Peyer's patch (tissue), 4 donors: ENCODE results near the gene RAB3GAP1. TPM values are rescaled to one million over a fixed set of nuclear protein-coding genes. Genes with fewer than 3 reads are reported as not detected.

Experiments used
- DNase-seq, 3 donors: peaks; one replicate each; pipeline ENCODE4 v3.0.0-alpha.2; 2017 to 2019
- H3K27ac ChIP-seq, 4 donors: fragments of 200-600 bp; sonication (generic); one replicate each; pipeline ENCODE4 v1.5.1; 2016 to 2019
- H3K27me3 ChIP-seq, 2 donors: fragments of 200-600 bp; sonication (generic); one replicate each; pipeline ENCODE4 v1.5.1; 2019
- H3K36me3 ChIP-seq, 3 donors: fragments of 200-600 bp; sonication (generic); one replicate each; pipeline ENCODE4 v1.5.1; 2016 to 2019
- H3K4me1 ChIP-seq, 4 donors: fragments of 200-600 bp; sonication (generic); one replicate each; pipeline ENCODE4 v1.5.1; 2016 to 2019
- H3K4me3 ChIP-seq, 4 donors: fragments of 200-600 bp; sonication (generic); 1 replicate in 3 of 4; 2 replicates in 1 of 4; pipeline ENCODE4 v1.5.1; 2016 to 2019; ENCODE audit warnings: mild to moderate bottlenecking in 1 of 4
- H3K9me3 ChIP-seq, 4 donors: fragments of 200-600 bp; sonication (generic); one replicate each; pipeline ENCODE4 v1.5.1; 2016 to 2019; ENCODE audit warnings: mild to moderate bottlenecking in 1 of 4
- POLR2A ChIP-seq, 2 donors: fragments of 450-650 bp; IDR thresholded peaks; one replicate each; pipeline ENCODE4 v1.5.1; 2017; ENCODE audit warnings: antibody characterized with exemption in 2 of 2, mild to moderate bottlenecking in 2 of 2, moderate library complexity in 2 of 2
- total RNA-seq, 4 donors: library from RNA; depleted of rRNA; stranded (reverse); fragments of >200 nt; gene quantifications; one replicate each; pipeline ENCODE4 v1.1.0, GENCODE V29; 2016
- TF ChIP-seq, protein P1 (sequence below), 6 experiments: fragments of 450-650 bp in 4 of 6; fragments of 200-600 bp in 2 of 6; sonication (generic) in 1 of 6; IDR thresholded peaks; one replicate each; pipeline ENCODE4 v1.5.1; 2017 to 2019; ENCODE audit warnings: antibody characterized with exemption in 6 of 6, mild to moderate bottlenecking in 3 of 6, moderate library complexity in 1 of 6

RAB3GAP1 gene
- total RNA-seq, 4 donors from 2014 or later: 34.5 to 89.1 (median 43.0) TPM

- DNase-seq: no peak
- no peak overlapping the region for H3K4me3 ChIP-seq
- no peaks in the 10 kb centered on the region for H3K4me1 ChIP-seq
- H3K27ac ChIP-seq: no peak overlapping the region
- no peaks in the 10 kb centered on the region for H3K27me3 ChIP-seq
- no peaks in the 10 kb centered on the region for H3K36me3 ChIP-seq
- no peak for TF ChIP-seq POLR2A (IDR thresholded peaks at IDR 0.05)
- TF ChIP-seq, protein P1, sequence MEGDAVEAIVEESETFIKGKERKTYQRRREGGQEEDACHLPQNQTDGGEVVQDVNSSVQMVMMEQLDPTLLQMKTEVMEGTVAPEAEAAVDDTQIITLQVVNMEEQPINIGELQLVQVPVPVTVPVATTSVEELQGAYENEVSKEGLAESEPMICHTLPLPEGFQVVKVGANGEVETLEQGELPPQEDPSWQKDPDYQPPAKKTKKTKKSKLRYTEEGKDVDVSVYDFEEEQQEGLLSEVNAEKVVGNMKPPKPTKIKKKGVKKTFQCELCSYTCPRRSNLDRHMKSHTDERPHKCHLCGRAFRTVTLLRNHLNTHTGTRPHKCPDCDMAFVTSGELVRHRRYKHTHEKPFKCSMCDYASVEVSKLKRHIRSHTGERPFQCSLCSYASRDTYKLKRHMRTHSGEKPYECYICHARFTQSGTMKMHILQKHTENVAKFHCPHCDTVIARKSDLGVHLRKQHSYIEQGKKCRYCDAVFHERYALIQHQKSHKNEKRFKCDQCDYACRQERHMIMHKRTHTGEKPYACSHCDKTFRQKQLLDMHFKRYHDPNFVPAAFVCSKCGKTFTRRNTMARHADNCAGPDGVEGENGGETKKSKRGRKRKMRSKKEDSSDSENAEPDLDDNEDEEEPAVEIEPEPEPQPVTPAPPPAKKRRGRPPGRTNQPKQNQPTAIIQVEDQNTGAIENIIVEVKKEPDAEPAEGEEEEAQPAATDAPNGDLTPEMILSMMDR (IDR thresholded peaks at IDR 0.05): no peak
- H3K9me3 ChIP-seq: no peaks in the 10 kb centered on the region
Measured at GRCh38 chr2:135010200-135010942, 41.7 kb upstream of the RAB3GAP1 start.

DNA sequence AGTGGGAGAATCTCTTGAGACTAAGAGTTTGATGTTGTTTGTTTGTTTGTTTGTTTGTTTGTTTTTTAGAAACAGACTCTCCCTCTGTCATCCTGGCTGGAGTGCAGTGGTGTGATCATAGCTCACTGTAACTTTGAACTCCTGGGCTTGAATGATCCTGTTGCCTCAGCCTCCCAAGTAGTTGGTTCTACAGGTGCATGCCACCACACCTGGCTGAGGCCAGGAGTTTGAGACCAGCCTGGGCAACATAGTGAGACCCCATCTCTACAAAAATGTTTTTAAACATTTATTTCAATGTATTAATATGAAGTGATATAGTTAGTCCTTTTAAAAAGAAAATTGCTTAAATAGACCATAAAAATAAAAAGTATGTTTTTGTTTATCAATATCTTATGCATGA is 40.5 kb upstream of the RAB3GAP1 start:
- TF ChIP-seq POLR2A (IDR thresholded peaks at IDR 0.05): no peak
- TF ChIP-seq, protein P1 (IDR thresholded peaks at IDR 0.05): no peak
- H3K9me3 ChIP-seq: no peaks in the 10 kb centered on the region
- H3K36me3 ChIP-seq: no peaks in the 10 kb centered on the region
- no peaks in the 10 kb centered on the region for H3K4me1 ChIP-seq
- no peaks in the 10 kb centered on the region for H3K27me3 ChIP-seq
- no peak for DNase-seq
- H3K4me3 ChIP-seq: no peak overlapping the region
- H3K27ac ChIP-seq: no peak overlapping the region

GRCh38 chr2:135021618-135022017 is 30.5 kb upstream of the RAB3GAP1 start:
- no peaks in the 10 kb centered on the region for H3K4me1 ChIP-seq
- no peak overlapping the region for H3K27ac ChIP-seq
- no peaks in the 10 kb centered on the region for H3K36me3 ChIP-seq
- no peaks in the 10 kb centered on the region for H3K9me3 ChIP-seq
- no peak overlapping the region for H3K4me3 ChIP-seq
- DNase-seq: no peak
- H3K27me3 ChIP-seq: no peaks in the 10 kb centered on the region
- no peak for TF ChIP-seq POLR2A (IDR thresholded peaks at IDR 0.05)
- TF ChIP-seq, protein P1 (IDR thresholded peaks at IDR 0.05): no peak

DNA sequence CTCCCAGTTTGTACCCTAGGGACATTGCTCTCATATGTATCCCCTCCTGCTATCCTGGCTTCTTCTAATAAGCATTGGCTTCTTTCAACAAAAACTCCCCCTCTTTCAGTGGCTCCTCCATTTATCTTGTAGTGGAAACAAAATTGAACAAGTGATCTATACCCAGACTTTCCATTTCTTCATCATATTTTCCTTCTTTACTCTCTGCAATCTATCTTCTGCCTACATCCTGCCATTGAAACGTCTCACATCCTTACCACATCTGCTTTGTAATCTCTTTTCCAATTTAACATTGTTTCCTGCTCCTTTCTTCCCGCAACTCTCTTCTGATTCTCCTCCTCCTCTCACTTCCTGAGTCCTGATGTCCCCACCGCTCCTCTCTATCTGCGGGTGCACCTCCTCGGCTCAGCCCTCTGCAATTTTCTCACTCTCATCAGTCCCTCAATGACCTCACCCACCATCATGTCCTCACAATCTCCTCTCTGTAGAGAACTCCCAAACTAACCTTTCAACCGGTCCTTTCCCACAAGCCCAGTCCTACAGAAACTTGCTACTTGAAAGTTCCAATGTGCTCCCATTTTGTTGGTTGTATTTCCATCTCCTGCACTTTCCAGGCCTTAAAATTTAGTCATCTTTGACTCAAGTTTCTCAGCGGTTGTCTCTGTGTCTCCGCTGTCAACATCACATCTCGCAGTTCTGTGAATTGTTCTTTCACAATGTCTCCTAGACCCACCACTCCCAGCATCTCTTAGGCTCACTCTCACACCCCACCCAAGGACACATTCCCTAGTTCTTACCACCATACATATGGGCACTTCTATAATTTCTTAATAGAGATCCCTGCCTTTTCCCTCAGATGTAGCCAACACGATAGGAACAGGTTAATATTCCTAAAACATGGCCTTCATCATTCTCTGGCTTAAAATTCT is 28.9 kb upstream of the RAB3GAP1 start:
- no peaks in the 10 kb centered on the region for H3K4me1 ChIP-seq
- no peak for DNase-seq
- no peaks in the 10 kb centered on the region for H3K9me3 ChIP-seq
- no peak overlapping the region for H3K4me3 ChIP-seq
- no peak overlapping the region for H3K27ac ChIP-seq
- H3K36me3 ChIP-seq: no peaks in the 10 kb centered on the region
- H3K27me3 ChIP-seq: no peaks in the 10 kb centered on the region
- no peak for TF ChIP-seq POLR2A (IDR thresholded peaks at IDR 0.05)
- TF ChIP-seq, protein P1 (IDR thresholded peaks at IDR 0.05): no peak

- Histone ChIP-seq H3K4me1 (no peaks in the 10 kb centered on the region), H3K36me3 (no peaks in the 10 kb centered on the region), H3K27ac (no peak overlapping the region), H3K9me3 (no peaks in the 10 kb centered on the region), H3K27me3 (no peaks in the 10 kb centered on the region), H3K4me3 (no peak overlapping the region)
- no peak for TF ChIP-seq POLR2A (IDR thresholded peaks at IDR 0.05)
- TF ChIP-seq, protein P1 (IDR thresholded peaks at IDR 0.05): no peak
- DNase-seq: no peak
Measured at GRCh38 chr2:135023886-135024485, 28.1 kb upstream of the RAB3GAP1 start.
